HG02678 (cell line): Measurements from ENCODE around the gene LRRC51.

ENCODE experiments used
- ATAC-seq: cut with Tn5 transposase; IDR thresholded peaks from one replicate; pipeline ENCODE4 v1.9.1; 2021; ENCODE audit warnings: mild to moderate bottlenecking, moderate library complexity; ENCODE audit not compliant: unreplicated experiment

The LRRC51 gene

GRCh38 chr11:72080326-72081183, at the start of gene LRRC51, which contains the start of gene NUMA1:
Gene LRRC51 (plus strand): TSS chr11:72080850. CDS start chr11:72089084, 8,234 bp downstream.
Gene NUMA1 (minus strand): TSS chr11:72080542. CDS start chr11:72035943, 44,599 bp downstream.
- ATAC-seq, result peak; percentile 93

GRCh38 chr11:72036687-72037086, 44.0 kb upstream of the LRRC51 start:
- ATAC-seq, result no peak

GRCh38 chr11:72037554-72038311, 42.9 kb upstream of the LRRC51 start:
- no peak for ATAC-seq

- ATAC-seq, result no peak
These were observed 42.2 kb upstream of the LRRC51 start for GRCh38 chr11:72038491-72038890.

- ATAC-seq, result no peak
These were observed 41.4 kb upstream of the LRRC51 start for GRCh38 chr11:72039031-72039855.

- ATAC-seq, result no peak
These were observed 40.7 kb upstream of the LRRC51 start for GRCh38 chr11:72039856-72040401.

GRCh38 chr11:72040491-72041363, 39.9 kb upstream of the LRRC51 start:
- ATAC-seq, result peak; percentile 39

- ATAC-seq, result no peak
These were observed 39.1 kb upstream of the LRRC51 start for GRCh38 chr11:72041364-72042063.

- no peak for ATAC-seq
These were observed 38.4 kb upstream of the LRRC51 start for GRCh38 chr11:72042064-72042745.

GRCh38 chr11:72045849-72046248, 34.8 kb upstream of the LRRC51 start:
- no peak for ATAC-seq

GRCh38 chr11:72048766-72049460, 31.7 kb upstream of the LRRC51 start:
- no peak for ATAC-seq

- no peak for ATAC-seq
These were observed 22.1 kb upstream of the LRRC51 start for GRCh38 chr11:72058416-72059034.

- ATAC-seq, result no peak
These were observed 18.8 kb upstream of the LRRC51 start for GRCh38 chr11:72061739-72062396.

- ATAC-seq, result no peak
These were observed 13.8 kb upstream of the LRRC51 start for GRCh38 chr11:72066855-72067254.

- no peak for ATAC-seq
These were observed 13.4 kb upstream of the LRRC51 start for GRCh38 chr11:72067266-72067665.

- no peak for ATAC-seq
These were observed 13.0 kb upstream of the LRRC51 start for GRCh38 chr11:72067676-72068075.

GRCh38 chr11:72069200-72069599, 11.4 kb upstream of the LRRC51 start:
- ATAC-seq, result no peak
